ENCODE measurements around the gene CDH6. TPM values are rescaled to one million over a fixed set of nuclear protein-coding genes. Genes with fewer than 3 reads are reported as not detected.

Gene CDH6
- total RNA-seq, 4 donors from 2014 or later, result 1.00 to 2.9 (median 1.4) TPM

GRCh38 chr5:31157720-31158119 is 35.8 kb upstream of the CDH6 start:
- no peak overlapping the region for H3K27ac ChIP-seq
- no peaks in the 10 kb centered on the region for H3K4me1 ChIP-seq
- no peak for DNase-seq
- intact Hi-C loops (cut with DNase I; ENCODE audit: low total_unique reads), result no loop called here
- TF ChIP-seq POLR2A (IDR thresholded peaks at IDR 0.05) (no peak), CTCF (IDR thresholded peaks at IDR 0.05 in 4 of 5, conservative IDR thresholded peaks at IDR 0.05 in 1 of 5) (no peak)
- no peak overlapping the region for H3K4me3 ChIP-seq
- no peak for ATAC-seq
- H3K36me3 ChIP-seq, result no peaks in the 10 kb centered on the region
- in situ Hi-C loops (cut with MboI; ENCODE audit: low sequenced_read_pairs in 4 of 4), result no loop called here
- H3K9me3 ChIP-seq, result no peaks in the 10 kb centered on the region
- no peaks in the 10 kb centered on the region for H3K27me3 ChIP-seq

GRCh38 chr5:31158686-31159085 is 34.8 kb upstream of the CDH6 start:
- H3K9me3 ChIP-seq, result no peaks in the 10 kb centered on the region
- H3K27ac ChIP-seq, result no peak overlapping the region
- no peaks in the 10 kb centered on the region for H3K4me1 ChIP-seq
- intact Hi-C loops (cut with DNase I; ENCODE audit: low total_unique reads) (no loop called here), in situ Hi-C loops (cut with MboI; ENCODE audit: low sequenced_read_pairs in 4 of 4) (no loop called here)
- DNase-seq, result no peak
- no peaks in the 10 kb centered on the region for H3K36me3 ChIP-seq
- no peak for ATAC-seq
- TF ChIP-seq CTCF (IDR thresholded peaks at IDR 0.05 in 4 of 5, conservative IDR thresholded peaks at IDR 0.05 in 1 of 5) (no peak), POLR2A (IDR thresholded peaks at IDR 0.05) (no peak)
- H3K27me3 ChIP-seq, result no peaks in the 10 kb centered on the region
- no peak overlapping the region for H3K4me3 ChIP-seq

GRCh38 chr5:31161781-31162181 is 31.7 kb upstream of the CDH6 start:
- H3K27me3 ChIP-seq, result no peaks in the 10 kb centered on the region
- no peaks in the 10 kb centered on the region for H3K4me1 ChIP-seq
- no peaks in the 10 kb centered on the region for H3K9me3 ChIP-seq
- H3K36me3 ChIP-seq, result no peaks in the 10 kb centered on the region
- H3K4me3 ChIP-seq, result no peak overlapping the region
- H3K27ac ChIP-seq, result no peak overlapping the region
- TF ChIP-seq CTCF (IDR thresholded peaks at IDR 0.05 in 4 of 5, conservative IDR thresholded peaks at IDR 0.05 in 1 of 5) (no peak), POLR2A (IDR thresholded peaks at IDR 0.05) (no peak)
- in situ Hi-C loops (cut with MboI; ENCODE audit: low sequenced_read_pairs in 4 of 4), result no loop called here
- DNase-seq (no peak), ATAC-seq (no peak)
- intact Hi-C loops (cut with DNase I; ENCODE audit: low total_unique reads), result no loop called here

- no peaks in the 10 kb centered on the region for H3K9me3 ChIP-seq
- no peak overlapping the region for H3K27ac ChIP-seq
- TF ChIP-seq POLR2A (IDR thresholded peaks at IDR 0.05) (no peak), CTCF (IDR thresholded peaks at IDR 0.05 in 4 of 5, conservative IDR thresholded peaks at IDR 0.05 in 1 of 5) (no peak)
- H3K4me1 ChIP-seq, result no peaks in the 10 kb centered on the region
- in situ Hi-C loops (cut with MboI; ENCODE audit: low sequenced_read_pairs in 4 of 4) (no loop called here), intact Hi-C loops (cut with DNase I; ENCODE audit: low total_unique reads) (no loop called here)
- no peaks in the 10 kb centered on the region for H3K27me3 ChIP-seq
- ATAC-seq (no peak), DNase-seq (no peak)
- no peak overlapping the region for H3K4me3 ChIP-seq
- no peaks in the 10 kb centered on the region for H3K36me3 ChIP-seq
Observed at GRCh38 chr5:31165729-31166128, 27.8 kb upstream of the CDH6 start.

GRCh38 chr5:31169379-31169778 is 24.1 kb upstream of the CDH6 start:
- Histone ChIP-seq H3K4me1 (no peaks in the 10 kb centered on the region), H3K27me3 (no peaks in the 10 kb centered on the region), H3K9me3 (no peaks in the 10 kb centered on the region), H3K4me3 (no peak overlapping the region), H3K27ac (no peak overlapping the region), H3K36me3 (no peaks in the 10 kb centered on the region)
- no peak for DNase-seq
- intact Hi-C loops (cut with DNase I; ENCODE audit: low total_unique reads) (no loop called here), in situ Hi-C loops (cut with MboI; ENCODE audit: low sequenced_read_pairs in 4 of 4) (no loop called here)
- TF ChIP-seq CTCF (IDR thresholded peaks at IDR 0.05 in 4 of 5, conservative IDR thresholded peaks at IDR 0.05 in 1 of 5) (no peak), POLR2A (IDR thresholded peaks at IDR 0.05) (no peak)
- ATAC-seq, result no peak
